NOMO-1 treated with dmso at 0.1 percent for 144 hours (cell line): ENCODE results near the gene HIVEP3.
"Not testable (repeated sequence)": the region's sequence is repeated elsewhere in the genome, so short reads cannot be mapped to it uniquely, and the experiment has no call there.

Experiments
- DNase-seq: peaks from one replicate; lab custom pipeline; 2025; ENCODE audit not compliant: unreplicated experiment; lab: John Stamatoyannopoulos, UW

HIVEP3 gene

GRCh38 chr1:41573194-41573593 is 345.5 kb downstream of the HIVEP3 start:
- DNase-seq: no peak

DNA sequence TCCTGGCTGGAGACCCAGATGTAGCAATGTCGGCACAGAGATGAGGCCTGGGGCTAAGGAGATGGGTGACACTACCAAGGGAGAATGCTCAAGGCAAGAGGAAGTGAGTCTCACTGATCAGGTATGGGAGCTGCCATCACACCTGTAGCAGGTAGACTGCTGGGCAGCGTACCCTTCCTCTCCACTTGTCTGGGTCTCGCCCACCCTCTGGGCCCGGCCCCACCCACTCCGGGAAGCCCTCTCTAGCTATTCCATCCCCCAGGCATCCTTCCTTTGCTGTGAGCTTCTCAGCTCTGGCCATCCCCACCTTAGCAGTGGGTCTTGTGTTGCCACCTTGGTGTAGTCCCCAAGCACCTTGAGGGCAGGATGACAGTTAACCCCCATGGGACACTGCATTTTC is 346.5 kb downstream of the HIVEP3 start:
- DNase-seq: no peak

- no peak for DNase-seq
These were observed 347.7 kb downstream of the HIVEP3 start for GRCh38 chr1:41571041-41571440.

- no peak for DNase-seq
These were observed 350.5 kb downstream of the HIVEP3 start for GRCh38 chr1:41568204-41568603.

- DNase-seq: no peak
These were observed 351.8 kb downstream of the HIVEP3 start for GRCh38 chr1:41566969-41567368.

- no peak for DNase-seq
These were observed 352.3 kb downstream of the HIVEP3 start for GRCh38 chr1:41566274-41566885.

DNA sequence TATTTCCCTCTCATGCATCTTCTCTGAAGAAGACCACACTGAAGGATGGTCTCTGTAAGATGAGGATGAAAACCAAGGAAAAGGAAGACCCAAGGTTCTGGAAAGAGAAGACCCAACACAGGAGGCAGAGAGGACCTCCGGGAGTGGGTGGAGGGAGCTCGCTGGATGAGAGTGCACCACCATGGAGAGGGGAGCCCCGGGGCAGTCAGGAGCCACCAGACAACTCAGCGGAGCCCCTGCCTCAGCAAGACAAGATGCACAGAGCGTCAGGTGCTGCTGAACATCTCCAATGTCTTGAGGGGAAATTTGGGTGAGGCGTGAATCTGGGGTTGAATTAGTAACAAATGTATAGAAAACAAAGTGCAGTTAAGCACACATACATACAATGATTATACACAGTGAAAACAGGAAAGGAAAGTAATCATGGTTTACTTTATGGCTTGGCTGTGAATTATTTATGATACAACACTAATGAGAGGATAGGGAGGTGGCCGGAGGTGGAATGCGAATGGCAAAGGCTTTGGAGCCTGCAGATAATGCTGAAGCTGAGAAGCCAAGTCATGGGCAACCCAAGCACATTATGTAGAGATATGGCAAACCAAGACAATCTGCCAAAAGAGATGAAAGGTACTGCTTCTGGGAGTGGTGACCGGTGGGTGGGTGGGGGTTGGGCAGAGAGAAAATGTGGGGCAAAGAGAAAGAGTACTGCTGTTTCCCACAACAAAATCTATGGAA is 353.8 kb downstream of the HIVEP3 start:
- no peak for DNase-seq

DNA sequence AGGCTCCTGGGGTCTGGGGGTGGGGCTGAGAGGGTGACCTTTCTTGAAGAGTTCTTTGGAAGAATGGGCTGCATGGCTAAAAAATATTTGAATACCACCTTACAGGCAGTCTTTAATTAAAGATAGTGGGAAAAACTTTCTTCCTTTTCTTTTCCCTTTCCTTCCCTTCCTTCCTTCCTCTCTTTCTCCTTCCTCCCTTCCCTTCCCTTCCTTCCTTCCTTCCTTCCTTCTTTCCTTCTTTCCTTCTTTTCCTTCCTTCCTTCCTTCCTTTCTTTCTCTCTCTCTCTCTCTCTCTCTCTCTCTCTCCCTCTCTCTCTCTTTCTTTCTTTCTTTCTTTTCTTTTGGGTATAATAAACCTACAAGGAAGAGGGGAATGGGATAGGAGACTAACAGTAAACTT is 356.4 kb downstream of the HIVEP3 start:
- DNase-seq: no peak

DNA sequence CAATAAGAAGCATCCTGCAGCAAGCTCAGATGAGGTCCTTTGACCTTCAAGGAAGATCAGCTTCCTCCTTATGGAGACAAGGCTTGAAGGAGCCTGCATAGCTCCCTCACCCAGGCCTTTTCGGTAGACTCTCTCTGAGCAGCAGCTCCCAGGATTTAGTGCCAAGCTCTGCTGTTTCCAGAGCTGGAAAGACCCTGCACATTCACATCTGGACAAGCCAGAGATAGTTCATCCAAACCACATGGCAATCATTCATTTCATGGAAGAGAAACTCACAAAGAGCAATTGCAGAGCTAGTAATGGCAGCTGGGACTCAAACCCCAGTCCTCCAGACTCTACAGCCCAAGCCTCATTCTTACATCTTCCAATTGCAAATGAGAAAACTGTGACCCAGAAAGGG is 357.8 kb downstream of the HIVEP3 start:
- DNase-seq: no peak

DNA sequence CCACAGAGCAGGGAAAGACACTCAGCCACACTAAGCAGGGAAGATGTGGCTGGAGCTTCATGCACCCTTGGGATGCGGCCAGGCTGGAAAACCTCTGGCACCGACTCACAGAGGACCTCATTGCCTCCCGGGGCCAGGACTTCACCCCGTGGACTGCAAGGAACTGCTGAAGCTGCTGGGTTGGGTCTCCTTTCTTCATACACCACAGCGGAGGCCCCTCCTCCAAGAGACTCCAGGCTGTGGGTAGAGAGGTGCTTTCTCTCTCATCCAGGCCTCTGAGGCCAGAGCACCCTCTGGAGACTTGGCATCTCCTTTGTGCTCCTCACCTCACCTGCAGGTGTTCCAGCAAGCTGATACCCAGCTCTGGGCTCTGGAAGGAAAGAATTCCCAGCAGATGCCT is 358.2 kb downstream of the HIVEP3 start:
- no peak for DNase-seq

DNA sequence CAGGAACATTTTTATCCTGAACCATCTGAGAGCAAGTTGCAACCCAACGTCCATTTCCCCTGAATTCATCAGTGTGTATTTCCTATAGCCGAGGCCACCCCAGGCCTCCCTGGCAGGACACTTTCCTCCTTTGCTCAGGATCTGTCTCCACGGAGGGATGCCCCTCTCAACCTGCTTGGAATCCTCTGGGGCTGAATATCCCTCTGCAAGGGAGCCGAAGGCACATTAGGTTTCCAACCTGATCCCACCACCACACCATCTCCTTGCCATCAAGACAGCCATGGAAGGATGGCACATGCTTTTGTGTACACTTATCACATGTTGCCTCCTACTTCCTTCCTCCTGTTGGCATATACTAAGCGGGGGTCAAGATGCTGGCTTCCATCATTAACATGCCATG is 359.4 kb downstream of the HIVEP3 start:
- DNase-seq: no peak

DNA sequence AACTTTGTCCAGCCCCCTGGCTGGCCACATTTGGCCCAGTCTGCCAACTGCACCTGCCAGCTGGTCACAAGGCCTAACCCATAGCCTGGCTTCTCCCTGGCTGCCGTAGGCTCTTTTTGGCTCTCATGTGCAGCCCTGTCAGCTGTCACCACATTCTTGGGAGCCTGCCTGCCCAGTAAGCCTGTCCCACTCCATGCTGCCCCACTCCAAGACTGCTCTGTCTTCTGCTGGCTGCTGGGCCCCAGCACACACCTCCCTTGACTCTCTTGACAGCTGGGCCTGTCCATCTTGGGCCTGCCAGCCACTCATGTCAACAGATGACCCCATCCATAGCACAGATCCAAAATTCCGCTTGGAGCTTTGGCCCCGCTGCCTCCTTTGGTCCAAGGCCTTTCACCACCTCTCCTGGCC is 360.0 kb downstream of the HIVEP3 start:
- DNase-seq: no peak

DNA sequence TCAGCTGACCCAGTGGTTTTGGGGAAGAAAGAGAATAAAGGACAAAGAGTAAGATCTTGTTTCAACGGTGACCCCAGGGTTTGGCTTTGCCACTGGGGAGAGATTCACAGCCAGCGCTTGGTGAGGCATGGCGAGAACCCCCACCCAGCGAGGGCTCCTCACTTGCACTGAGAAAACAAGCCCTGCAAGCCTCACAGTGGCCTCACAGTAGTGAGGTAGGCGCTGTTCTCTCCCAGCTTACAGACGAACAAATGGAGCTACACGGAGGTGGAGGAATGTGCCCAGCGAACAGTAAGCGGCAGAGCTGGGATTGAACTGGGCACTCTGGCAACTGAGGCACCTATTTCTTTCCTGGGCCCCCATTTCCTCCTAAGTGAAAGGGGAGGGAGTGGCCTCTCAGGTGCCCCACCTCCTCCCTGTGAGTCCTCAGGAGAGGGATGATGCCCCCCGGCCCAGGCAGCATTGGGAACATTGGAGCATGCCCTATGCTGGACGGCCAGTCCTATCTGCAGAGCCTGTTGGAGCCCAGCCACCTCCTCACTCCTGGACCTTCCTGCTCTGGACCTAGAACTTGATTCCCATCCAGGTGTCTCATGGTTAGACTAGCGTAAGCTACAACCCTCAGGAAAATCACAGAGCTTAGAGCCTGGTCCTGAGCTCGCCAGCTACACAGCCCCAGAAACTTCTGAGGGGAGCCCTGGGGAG is 360.8 kb downstream of the HIVEP3 start:
- DNase-seq: no peak

- not testable (repeated sequence) for DNase-seq
These were observed 364.0 kb downstream of the HIVEP3 start for GRCh38 chr1:41554746-41555145.

- DNase-seq: no peak
These were observed 370.8 kb downstream of the HIVEP3 start for GRCh38 chr1:41547781-41548560.

DNA sequence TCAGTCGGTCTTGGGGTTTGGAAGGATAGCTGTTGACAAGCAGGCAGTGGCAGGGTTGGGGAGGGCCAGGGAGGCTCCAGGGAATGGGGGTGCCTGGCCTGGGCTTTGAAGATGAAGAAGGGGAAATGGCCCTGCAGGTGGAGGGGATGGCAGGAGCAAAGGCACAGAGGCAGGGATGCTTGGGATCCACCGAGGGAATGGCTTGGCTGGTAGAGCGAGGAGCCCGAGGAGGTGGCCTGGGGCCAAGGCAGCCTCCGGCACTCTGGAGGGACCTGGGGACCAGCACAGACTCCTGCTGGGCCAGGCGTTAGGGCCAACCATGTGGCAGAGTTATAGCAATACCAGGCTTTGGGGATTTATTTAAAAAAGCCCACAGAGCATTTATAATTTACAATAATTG is 371.4 kb downstream of the HIVEP3 start:
- no peak for DNase-seq

DNA sequence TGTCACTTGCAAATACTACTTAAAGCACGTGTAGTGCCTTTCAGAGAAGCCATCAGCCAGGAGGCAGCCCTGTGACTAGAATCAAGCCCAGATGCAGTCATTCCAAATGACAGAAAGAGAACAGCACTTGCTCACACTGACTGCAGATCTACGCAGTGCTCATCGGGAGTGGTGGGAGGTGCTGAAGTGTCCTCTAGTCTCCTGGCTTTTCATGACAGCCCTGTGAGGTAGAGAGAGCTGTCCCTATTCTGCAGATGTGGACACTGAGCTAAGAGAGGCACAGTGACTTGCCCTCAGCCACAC is 371.9 kb downstream of the HIVEP3 start:
- no peak for DNase-seq

DNA sequence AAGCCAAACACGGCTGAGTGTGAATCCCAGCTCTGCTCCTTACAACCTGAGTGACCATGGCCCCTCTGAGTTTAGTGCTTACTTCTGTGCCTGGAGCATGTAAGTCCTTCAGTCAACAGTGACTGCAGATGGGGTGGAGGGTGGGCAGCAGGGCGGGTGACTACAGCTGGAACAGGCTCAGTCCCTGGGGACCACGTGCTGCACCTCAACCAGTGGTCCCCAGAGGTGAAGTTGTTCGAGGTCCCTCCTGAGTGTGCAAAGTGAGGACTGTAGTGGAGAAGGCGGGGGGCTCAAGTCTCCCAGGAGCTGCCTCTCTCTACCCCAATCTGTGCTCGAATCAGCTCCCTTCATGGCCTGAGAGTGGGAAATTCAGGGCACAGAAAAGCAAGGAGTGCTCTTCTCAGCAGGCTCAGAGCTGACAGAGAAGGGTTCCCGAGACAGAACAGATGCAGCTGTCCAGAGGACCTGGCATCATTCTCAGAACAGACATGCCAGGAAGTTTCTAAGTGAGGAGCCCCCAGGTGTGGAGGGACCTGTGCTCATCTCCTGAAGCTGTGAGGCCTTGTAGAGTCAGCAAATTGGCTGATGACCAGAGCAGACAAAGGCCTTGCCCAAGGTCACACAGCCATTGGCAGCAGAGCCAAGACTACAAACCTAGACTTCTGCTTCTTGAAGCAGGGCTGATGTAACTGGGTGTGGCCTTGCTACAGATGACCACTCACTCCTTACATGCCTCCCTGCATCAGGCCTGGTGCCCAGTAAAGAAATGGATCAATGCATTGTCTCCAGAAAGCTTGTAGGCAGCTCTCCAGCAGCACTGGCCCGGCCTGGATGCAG is 372.5 kb downstream of the HIVEP3 start:
- no peak for DNase-seq

- DNase-seq: no peak
These were observed 376.4 kb downstream of the HIVEP3 start for GRCh38 chr1:41542196-41542930.

- DNase-seq: no peak
These were observed 377.1 kb downstream of the HIVEP3 start for GRCh38 chr1:41541592-41541952.
